KBM-7 (cell line): ENCODE results near the gene EMC8.

Experiments
- DNase-seq: peaks from one replicate; pipeline ENCODE4 v3.0.0-alpha.2; 2015
- in situ Hi-C: fragments of 300-500 bp; cut with MboI; formaldehyde crosslinking; loops from 2 replicates; pipeline ENCODE4 v1.14.3; 2020; ENCODE audit warnings: low sequenced_read_pairs, low pct_unique_long_range_greater_than_20kb, mixed read lengths

Gene EMC8

GRCh38 chr16:85798901-85799496, 345 bp downstream of the EMC8 start:
- peak; percentile 38 for DNase-seq
- in situ Hi-C loops = no loop called here

GRCh38 chr16:85798283-85798776, 1.0 kb downstream of the EMC8 start:
- no peak for DNase-seq
- in situ Hi-C loops = no loop called here

GRCh38 chr16:85796599-85796998, 2.7 kb downstream of the EMC8 start:
- in situ Hi-C loops = no loop called here
- no peak for DNase-seq

GRCh38 chr16:85796152-85796551, 3.2 kb downstream of the EMC8 start:
- in situ Hi-C loops = no loop called here
- DNase-seq = no peak

- DNase-seq = no peak
- in situ Hi-C loops = no loop called here
Observed at GRCh38 chr16:85794696-85795095, 4.6 kb downstream of the EMC8 start.

- no peak for DNase-seq
- in situ Hi-C loops = no loop called here
Observed at GRCh38 chr16:85793662-85794298, 5.6 kb downstream of the EMC8 start.

- DNase-seq = no peak
- in situ Hi-C loops = no loop called here
Observed at GRCh38 chr16:85789773-85790172, 9.6 kb downstream of the EMC8 start.

GRCh38 chr16:85788819-85789218, 10.5 kb downstream of the EMC8 start:
- in situ Hi-C loops = no loop called here

GRCh38 chr16:85785927-85786326, 13.4 kb downstream of the EMC8 start:
- in situ Hi-C loops = no loop called here
- DNase-seq = no peak

More at GRCh38 chr16:85788819-85789218, 10.5 kb downstream of the EMC8 start:
- no peak for DNase-seq

- DNase-seq = no peak
- in situ Hi-C loops = no loop called here
Observed at GRCh38 chr16:85784813-85785212, 14.5 kb downstream of the EMC8 start.

GRCh38 chr16:85783441-85783840, 15.9 kb downstream of the EMC8 start:
- in situ Hi-C loops = no loop called here
- DNase-seq = no peak

GRCh38 chr16:85782451-85782850, 16.9 kb downstream of the EMC8 start:
- DNase-seq = no peak
- in situ Hi-C loops = no loop called here

- DNase-seq = no peak
- in situ Hi-C loops = no loop called here
Observed at GRCh38 chr16:85781695-85782370, 17.5 kb downstream of the EMC8 start.

- in situ Hi-C loops = no loop called here
- no peak for DNase-seq
Observed at GRCh38 chr16:85781156-85781555, 18.2 kb downstream of the EMC8 start.

- in situ Hi-C loops = no loop called here
- no peak for DNase-seq
Observed at GRCh38 chr16:85780281-85780680, 19.1 kb downstream of the EMC8 start.

- in situ Hi-C loops = no loop called here
- DNase-seq = no peak
Observed at GRCh38 chr16:85778873-85779272, 20.5 kb downstream of the EMC8 start.

GRCh38 chr16:85777583-85778310, 21.6 kb downstream of the EMC8 start:
- DNase-seq = no peak
- in situ Hi-C loops = no loop called here

- in situ Hi-C loops = no loop called here
- DNase-seq = no peak
Observed at GRCh38 chr16:85774811-85775210, 24.5 kb downstream of the EMC8 start.

- in situ Hi-C loops = no loop called here
- DNase-seq = no peak
Observed at GRCh38 chr16:85774136-85774535, 25.2 kb downstream of the EMC8 start.

- DNase-seq = no peak
- in situ Hi-C loops = no loop called here
Observed at GRCh38 chr16:85773044-85773443, 26.3 kb downstream of the EMC8 start.
